ENCODE measurements around the gene MAP7.

Gene MAP7

GRCh38 chr6:136425793-136426192 is 124.4 kb downstream of the MAP7 start:
- no peak overlapping the region for H3K27ac Mint-ChIP-seq
- H3K27me3 Mint-ChIP-seq: peaks cover 9% of the 10 kb centered on the region
- H3K4me1 Mint-ChIP-seq: no peaks in the 10 kb centered on the region
- H3K4me3 Mint-ChIP-seq: no peak overlapping the region
- no peaks in the 10 kb centered on the region for H3K36me3 Mint-ChIP-seq
- no peaks in the 10 kb centered on the region for H3K9me3 Mint-ChIP-seq
- no peak for ATAC-seq

- Mint-ChIP-seq H3K36me3 (no peaks in the 10 kb centered on the region), H3K4me3 (no peak overlapping the region), H3K4me1 (no peaks in the 10 kb centered on the region), H3K27ac (no peak overlapping the region), H3K9me3 (no peaks in the 10 kb centered on the region), H3K27me3 (peaks cover 9% of the 10 kb centered on the region)
- no peak for ATAC-seq
Observed at GRCh38 chr6:136424901-136425300, 125.3 kb downstream of the MAP7 start.

GRCh38 chr6:136424450-136424849 is 125.8 kb downstream of the MAP7 start:
- Mint-ChIP-seq H3K9me3 (no peaks in the 10 kb centered on the region), H3K4me1 (no peaks in the 10 kb centered on the region), H3K27ac (no peak overlapping the region), H3K36me3 (no peaks in the 10 kb centered on the region), H3K4me3 (no peak overlapping the region), H3K27me3 (peaks cover 9% of the 10 kb centered on the region)
- ATAC-seq: no peak

- Mint-ChIP-seq H3K27ac (no peak overlapping the region), H3K4me3 (no peak overlapping the region), H3K27me3 (peaks cover 9% of the 10 kb centered on the region), H3K9me3 (no peaks in the 10 kb centered on the region), H3K36me3 (no peaks in the 10 kb centered on the region), H3K4me1 (no peaks in the 10 kb centered on the region)
- no peak for ATAC-seq
Observed at GRCh38 chr6:136421537-136422158, 128.6 kb downstream of the MAP7 start.

- Mint-ChIP-seq H3K27me3 (peaks cover 9% of the 10 kb centered on the region), H3K4me3 (no peak overlapping the region), H3K36me3 (no peaks in the 10 kb centered on the region), H3K27ac (no peak overlapping the region), H3K4me1 (no peaks in the 10 kb centered on the region), H3K9me3 (no peaks in the 10 kb centered on the region)
- no peak for ATAC-seq
Observed at GRCh38 chr6:136420853-136421252, 129.4 kb downstream of the MAP7 start.

- Mint-ChIP-seq H3K4me1 (no peaks in the 10 kb centered on the region), H3K27me3 (peaks cover 11% of the 10 kb centered on the region), H3K36me3 (no peaks in the 10 kb centered on the region), H3K4me3 (no peak overlapping the region), H3K27ac (no peak overlapping the region), H3K9me3 (no peaks in the 10 kb centered on the region)
- no peak for ATAC-seq
Observed at GRCh38 chr6:136415351-136416007, 134.7 kb downstream of the MAP7 start.

GRCh38 chr6:136412410-136412809 is 137.8 kb downstream of the MAP7 start:
- no peaks in the 10 kb centered on the region for H3K4me1 Mint-ChIP-seq
- ATAC-seq: no peak
- H3K27me3 Mint-ChIP-seq: peaks cover 17% of the 10 kb centered on the region
- no peak overlapping the region for H3K27ac Mint-ChIP-seq
- H3K9me3 Mint-ChIP-seq: no peaks in the 10 kb centered on the region
- no peaks in the 10 kb centered on the region for H3K36me3 Mint-ChIP-seq
- no peak overlapping the region for H3K4me3 Mint-ChIP-seq

- no peak overlapping the region for H3K4me3 Mint-ChIP-seq
- H3K27ac Mint-ChIP-seq: no peak overlapping the region
- H3K4me1 Mint-ChIP-seq: no peaks in the 10 kb centered on the region
- no peaks in the 10 kb centered on the region for H3K36me3 Mint-ChIP-seq
- peaks cover 24% of the 10 kb centered on the region for H3K27me3 Mint-ChIP-seq
- no peak for ATAC-seq
- no peaks in the 10 kb centered on the region for H3K9me3 Mint-ChIP-seq
Observed at GRCh38 chr6:136411453-136412354, 138.5 kb downstream of the MAP7 start.

GRCh38 chr6:136411025-136411325 is 139.2 kb downstream of the MAP7 start:
- Mint-ChIP-seq H3K36me3 (no peaks in the 10 kb centered on the region), H3K4me3 (no peak overlapping the region), H3K27ac (no peak overlapping the region), H3K27me3 (peaks cover 25% of the 10 kb centered on the region), H3K9me3 (no peaks in the 10 kb centered on the region), H3K4me1 (no peaks in the 10 kb centered on the region)
- no peak for ATAC-seq

GRCh38 chr6:136410201-136411024 is 139.8 kb downstream of the MAP7 start:
- Mint-ChIP-seq H3K4me3 (no peak overlapping the region), H3K9me3 (no peaks in the 10 kb centered on the region), H3K36me3 (no peaks in the 10 kb centered on the region), H3K27ac (no peak overlapping the region), H3K4me1 (peaks cover 3% of the 10 kb centered on the region), H3K27me3 (peaks cover 30% of the 10 kb centered on the region)
- no peak for ATAC-seq

GRCh38 chr6:136409597-136409996 is 140.6 kb downstream of the MAP7 start:
- peaks cover 8% of the 10 kb centered on the region for H3K4me1 Mint-ChIP-seq
- peaks cover 34% of the 10 kb centered on the region for H3K27me3 Mint-ChIP-seq
- H3K27ac Mint-ChIP-seq: no peak overlapping the region
- H3K4me3 Mint-ChIP-seq: no peak overlapping the region
- no peaks in the 10 kb centered on the region for H3K9me3 Mint-ChIP-seq
- H3K36me3 Mint-ChIP-seq: no peaks in the 10 kb centered on the region
- ATAC-seq: no peak

GRCh38 chr6:136408204-136408603 is 142.0 kb downstream of the MAP7 start:
- H3K27ac Mint-ChIP-seq: no peak overlapping the region
- no peaks in the 10 kb centered on the region for H3K9me3 Mint-ChIP-seq
- H3K4me3 Mint-ChIP-seq: no peak overlapping the region
- no peaks in the 10 kb centered on the region for H3K36me3 Mint-ChIP-seq
- H3K27me3 Mint-ChIP-seq: peaks cover 34% of the 10 kb centered on the region
- H3K4me1 Mint-ChIP-seq: peaks cover 8% of the 10 kb centered on the region
- ATAC-seq: no peak

- no peak overlapping the region for H3K27ac Mint-ChIP-seq
- H3K27me3 Mint-ChIP-seq: peaks cover 22% of the 10 kb centered on the region
- ATAC-seq: no peak
Observed at GRCh38 chr6:136405420-136406029, 144.7 kb downstream of the MAP7 start.

GRCh38 chr6:136404627-136405419 is 145.4 kb downstream of the MAP7 start:
- H3K4me1 Mint-ChIP-seq: peaks cover 8% of the 10 kb centered on the region
- H3K27me3 Mint-ChIP-seq: peaks cover 22% of the 10 kb centered on the region
- no peak for ATAC-seq
- H3K4me3 Mint-ChIP-seq: no peak overlapping the region
- no peaks in the 10 kb centered on the region for H3K36me3 Mint-ChIP-seq
- no peaks in the 10 kb centered on the region for H3K9me3 Mint-ChIP-seq
- no peak overlapping the region for H3K27ac Mint-ChIP-seq

More at GRCh38 chr6:136405420-136406029, 144.7 kb downstream of the MAP7 start:
- Mint-ChIP-seq H3K4me3 (no peak overlapping the region), H3K36me3 (no peaks in the 10 kb centered on the region), H3K9me3 (no peaks in the 10 kb centered on the region), H3K4me1 (peaks cover 8% of the 10 kb centered on the region)
